SH-SY5Y (cell line): ENCODE data around the gene SHFL.

ENCODE experiments used
- GATA2 ChIP-seq: IDR thresholded peaks from 2 replicates; pipeline ENCODE4 v1.6.1; 2011; ENCODE audit warnings: mild to moderate bottlenecking, low read depth, low read length
- GATA3 ChIP-seq: IDR thresholded peaks from 2 replicates; pipeline ENCODE4 v1.6.1; 2011; ENCODE audit warnings: low read depth, mild to moderate bottlenecking, low read length, moderate library complexity

SHFL gene

DNA sequence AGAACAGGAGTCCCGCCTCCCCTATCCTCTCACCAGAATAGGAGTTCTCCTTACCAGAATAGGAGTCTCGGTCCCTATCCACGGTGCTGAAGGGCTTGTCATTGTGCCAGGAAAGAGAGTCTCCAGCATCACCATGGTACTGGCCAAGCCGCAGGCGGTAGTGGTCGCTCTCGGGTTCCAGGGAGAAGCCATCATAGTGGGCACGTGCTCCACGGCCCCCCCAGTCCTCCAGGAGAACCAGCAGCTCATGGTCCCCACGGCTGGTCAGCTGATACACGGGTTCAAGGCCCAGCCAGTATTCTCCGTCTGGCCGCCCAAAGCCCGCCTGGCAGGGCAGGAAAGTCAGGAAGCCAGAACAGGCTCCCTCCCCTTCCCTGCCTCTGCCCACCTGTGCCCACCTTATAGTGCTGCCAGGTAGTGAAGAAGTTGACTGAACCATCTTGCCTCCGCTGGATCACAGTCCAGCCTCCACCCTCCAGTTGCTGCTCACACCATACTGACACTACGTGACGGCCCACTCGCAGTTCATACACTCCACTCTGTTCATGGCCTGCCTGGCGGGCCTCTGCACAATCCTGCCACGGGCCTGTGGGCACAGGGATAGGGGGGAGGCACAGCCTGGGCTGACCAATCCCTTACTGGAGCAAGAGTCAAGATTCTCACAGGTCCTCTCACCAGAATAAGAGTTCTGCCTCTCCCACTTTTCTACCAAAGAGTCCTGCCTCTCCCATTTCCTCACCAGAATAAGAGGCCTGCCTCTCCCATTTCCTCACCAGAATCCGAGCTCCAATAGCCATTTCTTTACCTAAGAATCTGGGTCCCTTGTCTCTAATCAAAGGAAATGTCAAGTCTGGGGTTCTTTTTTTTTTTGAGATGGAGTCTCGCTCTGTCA lies 7.4 kb downstream of the SHFL start:
- TF ChIP-seq GATA2 (no peak), GATA3 (no peak)

DNA sequence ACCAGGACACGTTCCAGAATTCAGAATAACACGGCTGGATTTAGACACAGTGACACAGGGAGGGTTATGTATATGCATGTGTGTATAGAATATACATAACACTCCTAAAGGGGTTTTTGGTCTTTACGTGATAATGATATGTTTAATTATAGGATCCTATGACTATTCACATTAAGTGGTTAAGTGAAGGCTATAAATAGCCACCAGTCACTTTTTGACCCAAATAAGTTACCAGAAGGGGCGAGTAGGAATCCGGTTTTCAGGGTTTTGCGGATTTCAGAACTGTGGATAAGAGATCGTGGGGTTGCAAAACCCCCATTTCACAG lies 9.5 kb downstream of the SHFL start:
- no peak for TF ChIP-seq GATA3
- no peak for TF ChIP-seq GATA2

DNA sequence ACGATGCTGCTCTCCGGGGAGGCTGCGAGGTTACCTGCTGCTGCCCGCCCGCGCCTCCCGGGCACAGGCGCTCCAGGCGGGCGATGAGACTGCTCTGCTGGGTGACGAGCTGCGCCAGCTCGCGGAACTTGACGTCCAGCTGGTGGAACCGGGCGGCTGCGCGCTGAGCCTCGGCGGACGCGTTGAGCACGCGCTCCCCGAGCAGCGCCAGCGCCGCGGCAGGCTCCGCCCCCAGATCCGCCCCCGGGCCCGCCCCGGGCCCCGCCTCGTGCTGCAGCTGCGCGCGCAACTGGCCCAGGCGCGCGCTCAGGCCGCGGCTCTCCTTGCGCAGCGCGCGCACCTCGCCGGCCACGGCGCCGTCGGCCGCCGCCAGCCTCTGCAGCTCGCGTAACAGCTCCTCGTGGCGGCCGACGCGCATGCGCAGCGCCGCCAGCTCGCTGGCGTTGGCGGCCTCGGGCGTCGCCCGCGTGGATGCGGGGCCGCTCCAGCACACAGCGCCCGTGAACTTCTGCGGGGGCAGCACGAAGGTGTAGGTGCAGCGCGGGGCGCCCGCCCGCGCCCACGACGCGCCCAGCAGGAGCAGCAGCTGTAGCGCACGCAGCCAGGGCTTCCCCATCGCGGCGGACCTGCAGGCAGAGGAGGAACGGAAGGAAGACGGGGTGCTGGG lies 10.0 kb downstream of the SHFL start:
- TF ChIP-seq GATA2: peak; percentile 4; the same call in 1 of the 2 replicates
- no peak for TF ChIP-seq GATA3

DNA sequence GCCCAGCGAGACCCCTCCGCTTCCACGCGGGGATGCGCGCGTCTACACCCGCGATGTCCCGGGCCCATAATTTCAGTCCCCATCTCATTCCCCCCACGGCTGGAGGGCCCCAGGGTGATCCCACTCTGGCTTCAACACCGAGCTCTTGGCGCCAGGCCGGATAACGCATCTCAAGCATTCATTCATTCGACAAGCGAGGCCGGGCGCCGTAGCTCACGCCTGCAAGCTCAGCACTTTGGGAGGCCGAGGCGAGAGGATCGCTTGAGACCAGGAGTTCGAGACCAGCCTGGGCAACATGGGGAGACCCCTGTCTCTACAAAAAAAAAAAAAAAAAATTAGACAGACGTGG lies 10.5 kb downstream of the SHFL start:
- TF ChIP-seq GATA3 (no peak), GATA2 (no peak)

DNA sequence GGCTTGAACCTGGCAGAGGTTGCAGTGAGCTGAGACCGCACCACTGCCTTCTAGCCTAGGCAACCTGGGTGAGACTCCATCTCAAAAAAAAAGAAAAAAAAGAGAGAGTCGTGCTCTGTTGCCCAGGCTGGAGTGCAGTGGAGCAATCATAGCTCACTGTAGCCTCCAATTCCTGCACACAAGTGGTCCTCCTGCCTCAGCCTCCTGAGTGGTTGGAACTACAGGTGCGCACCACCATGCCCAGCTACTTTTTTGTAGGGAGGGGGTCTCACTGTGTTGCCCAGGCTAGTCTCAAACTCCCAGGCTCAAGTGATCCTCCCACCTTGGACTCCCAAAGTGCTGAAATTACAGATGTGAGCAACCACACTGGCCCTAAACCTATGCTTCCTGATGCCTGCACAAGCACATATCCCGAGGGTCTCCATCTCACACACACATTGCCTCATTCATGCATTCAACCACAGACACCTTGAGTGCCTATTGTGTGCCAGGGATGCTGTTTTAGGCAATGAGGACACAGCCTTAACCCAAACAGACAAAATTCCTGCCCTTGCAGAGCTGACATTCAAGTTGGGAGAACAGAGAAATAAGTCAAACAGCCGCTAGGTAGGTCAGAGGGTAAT lies 14.2 kb downstream of the SHFL start:
- TF ChIP-seq GATA3 (no peak), GATA2 (no peak)

DNA sequence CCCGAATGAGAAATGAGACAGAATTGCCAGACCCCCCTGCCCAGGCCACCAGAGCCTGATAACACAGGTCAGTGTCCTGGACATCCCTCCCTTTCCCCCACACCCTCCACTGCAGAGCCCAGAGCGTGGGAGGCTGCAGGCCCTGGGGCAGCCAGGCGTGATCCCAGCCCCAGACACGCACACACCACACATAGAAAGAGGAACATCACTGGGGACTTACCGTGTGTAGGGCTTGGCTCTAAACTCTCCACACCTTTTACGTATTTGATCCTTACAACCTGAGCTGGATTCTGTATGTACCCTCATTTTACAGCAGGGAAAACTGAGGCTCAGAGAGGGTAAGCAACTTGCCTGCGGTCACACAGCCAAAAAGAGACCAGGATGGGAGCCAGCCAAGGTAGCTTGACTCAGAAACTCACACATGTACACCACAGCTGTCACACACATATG lies 16.7 kb downstream of the SHFL start:
- TF ChIP-seq GATA2 (no peak), GATA3 (no peak)

DNA sequence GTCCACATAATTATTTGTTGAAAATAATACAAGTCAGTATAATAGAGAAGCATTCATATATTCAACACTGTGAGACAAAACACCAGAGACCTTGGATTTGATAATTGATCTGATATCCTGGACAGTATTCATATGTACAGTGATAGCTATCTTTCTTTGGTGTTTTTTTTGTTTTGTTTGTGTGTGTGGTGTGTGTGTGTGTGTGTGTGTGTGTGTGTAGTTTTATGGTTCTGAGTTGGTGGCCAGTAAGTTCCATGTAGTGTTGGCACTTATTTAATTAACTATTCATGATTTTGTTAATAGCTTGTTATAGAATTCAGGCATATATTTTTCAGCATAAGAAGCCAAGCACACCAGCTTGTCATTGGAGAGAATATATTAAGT lies 18.0 kb downstream of the SHFL start:
- TF ChIP-seq GATA3 (no peak), GATA2 (no peak)

DNA sequence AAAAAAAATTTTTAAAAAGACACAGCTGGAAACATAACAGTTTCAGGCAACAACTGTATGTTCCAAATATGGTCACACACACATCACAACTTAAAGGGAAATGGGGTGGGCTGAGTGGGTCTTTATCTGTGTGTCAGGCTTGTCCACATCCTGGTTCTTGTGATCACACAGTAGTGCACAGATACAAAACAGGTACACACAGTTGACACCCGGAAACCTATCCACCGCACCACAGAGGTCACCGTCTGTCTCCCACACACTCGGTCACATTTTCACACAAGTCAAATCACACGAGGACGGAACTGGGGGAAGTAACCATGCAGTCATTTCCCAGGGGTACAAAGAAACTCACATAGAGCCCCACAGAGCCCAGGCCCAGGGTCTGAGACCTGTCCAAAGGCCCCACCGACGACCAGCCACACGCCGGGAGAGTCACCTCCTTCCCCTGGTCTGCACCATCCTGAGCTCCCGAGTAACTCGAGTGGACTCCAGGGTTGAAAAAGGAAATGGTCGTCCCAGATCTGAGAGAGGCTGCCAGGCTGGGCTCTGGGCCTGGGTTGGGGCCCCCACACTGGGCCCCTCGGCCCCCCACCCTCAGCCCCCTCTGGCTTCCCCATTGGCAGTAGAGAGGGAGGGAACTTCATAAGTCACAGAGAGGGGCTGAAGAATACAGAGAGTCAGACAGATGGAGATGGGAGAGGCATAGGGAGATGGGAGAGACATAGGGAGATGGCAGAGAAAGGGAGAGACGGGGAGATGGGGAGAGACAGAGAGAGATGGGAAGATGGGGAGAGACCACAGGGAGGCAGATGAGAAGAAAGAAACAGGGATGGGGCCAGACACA lies 18.8 kb downstream of the SHFL start:
- TF ChIP-seq GATA2 (no peak), GATA3 (no peak)

DNA sequence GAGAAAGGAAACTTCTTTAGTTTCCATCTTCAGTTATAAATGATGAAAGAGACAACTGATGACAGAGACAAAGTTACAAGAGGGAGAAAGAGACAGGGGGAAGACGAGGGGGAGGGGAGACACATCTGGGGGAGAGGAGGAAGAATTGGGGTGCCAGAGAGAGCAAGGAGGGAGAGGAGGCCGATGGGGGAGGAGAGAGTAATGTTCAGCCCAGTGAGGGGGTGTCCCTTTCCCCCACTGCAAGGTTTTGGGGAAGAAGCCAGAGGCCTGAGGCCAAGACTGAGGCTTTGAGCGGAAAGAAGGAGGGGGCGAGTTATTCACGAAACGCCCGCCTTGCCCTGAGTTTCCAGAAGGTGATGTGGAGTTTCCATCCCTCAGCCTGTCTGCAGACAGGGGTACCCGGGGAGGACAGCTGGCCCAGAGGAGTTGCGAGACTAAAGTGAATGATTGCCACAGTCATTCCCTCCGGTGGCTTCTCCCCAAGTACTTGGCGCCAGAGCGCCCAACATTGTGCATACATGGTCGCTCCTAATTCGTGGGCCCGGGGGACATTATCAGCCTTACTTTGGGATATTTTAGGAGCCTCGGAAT lies 19.5 kb downstream of the SHFL start:
- no peak for TF ChIP-seq GATA2
- TF ChIP-seq GATA3: no peak

DNA sequence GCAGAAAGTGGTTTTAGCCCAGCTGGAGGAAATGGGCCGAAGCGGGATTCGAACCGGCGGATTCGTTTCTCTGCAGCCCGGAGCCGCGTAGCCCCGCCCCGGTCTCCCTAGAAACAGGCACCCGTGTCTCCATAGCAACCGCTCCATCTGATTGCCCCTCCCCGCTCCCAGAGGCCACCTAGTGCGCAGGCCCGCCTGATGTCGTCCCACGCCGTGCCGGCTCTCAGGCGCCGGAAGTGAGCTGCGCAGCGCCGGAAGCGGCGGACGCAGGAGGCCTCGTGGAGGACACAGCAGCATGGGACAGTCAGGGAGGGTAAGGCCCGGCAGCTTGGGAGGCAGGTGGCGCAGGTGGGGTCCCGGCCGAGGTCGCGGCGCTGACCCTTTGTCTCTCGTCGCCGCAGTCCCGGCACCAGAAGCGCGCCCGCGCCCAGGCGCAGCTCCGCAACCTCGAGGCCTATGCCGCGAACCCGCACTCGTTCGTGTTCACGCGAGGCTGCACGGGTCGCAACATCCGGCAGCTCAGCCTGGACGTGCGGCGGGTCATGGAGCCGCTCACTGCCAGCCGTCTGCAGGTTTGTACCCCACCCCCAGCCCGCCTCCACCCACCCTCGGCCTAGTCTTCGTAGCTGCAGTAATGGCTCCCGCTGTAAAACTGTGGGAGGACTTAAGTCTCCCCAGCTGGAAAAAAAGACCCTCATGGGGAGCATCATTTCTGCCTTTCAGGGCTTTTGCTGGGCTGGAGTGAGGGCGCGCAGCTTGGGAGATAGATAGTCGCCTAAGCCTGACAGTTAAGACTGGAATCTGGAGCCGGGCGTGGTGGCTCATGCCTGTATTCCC lies 20.2 kb downstream of the SHFL start, which contains the start of gene PPAN:
Gene PPAN, plus strand, starts transcription at position 263 of the 837 bp plus-strand sequence. Its CDS starts 33 bp downstream, at position 296.
- TF ChIP-seq GATA3: no peak
- TF ChIP-seq GATA2: peak; percentile 88

DNA sequence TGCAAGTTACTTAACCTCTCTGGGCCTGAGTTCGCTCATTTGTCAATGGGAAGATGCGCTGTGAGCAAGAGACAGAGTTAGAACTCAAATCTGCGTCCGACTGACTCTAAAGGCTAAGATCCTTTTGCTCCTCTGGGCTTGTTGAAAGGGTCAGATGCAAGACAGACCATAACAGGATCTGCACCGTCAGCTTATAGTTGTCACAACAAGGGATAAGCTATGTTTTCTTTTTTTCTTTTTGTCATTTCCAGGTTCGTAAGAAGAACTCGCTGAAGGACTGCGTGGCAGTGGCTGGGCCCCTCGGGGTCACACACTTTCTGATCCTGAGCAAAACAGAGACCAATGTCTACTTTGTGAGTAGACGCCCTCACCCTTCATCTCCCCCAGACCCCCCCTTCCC lies 21.1 kb downstream of the SHFL start:
- no peak for TF ChIP-seq GATA3
- no peak for TF ChIP-seq GATA2

DNA sequence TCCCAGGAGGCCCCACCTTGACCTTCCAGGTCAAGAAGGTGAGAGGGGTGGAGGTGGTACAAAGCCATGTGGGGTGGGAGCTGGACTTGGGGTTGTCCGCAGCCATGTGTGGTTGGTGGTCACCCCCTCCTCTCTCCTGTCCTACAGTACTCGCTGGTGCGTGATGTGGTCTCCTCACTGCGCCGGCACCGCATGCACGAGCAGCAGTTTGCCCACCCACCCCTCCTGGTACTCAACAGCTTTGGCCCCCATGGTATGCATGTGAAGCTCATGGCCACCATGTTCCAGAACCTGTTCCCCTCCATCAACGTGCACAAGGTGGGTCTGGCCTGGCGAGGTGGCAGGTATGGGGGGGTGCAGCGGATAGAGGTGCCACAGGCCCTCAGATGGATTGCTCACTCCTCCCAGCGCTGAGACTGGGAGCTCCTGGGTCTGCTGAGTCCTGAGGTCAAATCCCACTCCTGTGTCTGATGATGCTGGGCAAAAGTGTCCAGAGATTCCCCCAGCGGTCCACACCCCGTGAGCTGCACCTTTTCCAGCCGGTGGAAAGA lies 21.8 kb downstream of the SHFL start:
- TF ChIP-seq GATA2 (no peak), GATA3 (no peak)
